ENCODE results near the gene LCE1E. TPM values are rescaled to one million over a fixed set of nuclear protein-coding genes. Genes with fewer than 3 reads are reported as not detected.

LCE1E gene
- total RNA-seq, 2 donors from 2014 or later = not detected

- no peaks in the 10 kb centered on the region for H3K4me1 Mint-ChIP-seq
Measured at GRCh38 chr1:152753586-152753985, 32.5 kb upstream of the LCE1E start.

GRCh38 chr1:152756872-152757271 is 29.2 kb upstream of the LCE1E start:
- no peak for DNase-seq
- H3K4me3 ChIP-seq (ENCODE audit: low read length) = no peak overlapping the region
- no peaks in the 10 kb centered on the region for H3K36me3 ChIP-seq (ENCODE audit: control insufficient read depth, insufficient read depth, low read length)
- no peaks in the 10 kb centered on the region for H3K27me3 ChIP-seq (ENCODE audit: control insufficient read depth, insufficient read depth, low read length, poor library complexity, severe bottlenecking)
- H3K9ac ChIP-seq (ENCODE audit: extremely low read depth, low read length, poor library complexity, severe bottlenecking) = no peak overlapping the region
- no CpG with 5 or more reads among the region's 2 CpGs for WGBS, 2 experiments (ENCODE audit: insufficient coverage in 1 of 2, insufficient read length in 1 of 2)
- H3K4me1 ChIP-seq (ENCODE audit: control insufficient read depth, insufficient read depth, low read length) = no peaks in the 10 kb centered on the region
- H3K4me1 Mint-ChIP-seq = no peaks in the 10 kb centered on the region
- no peak overlapping the region for H3K27ac ChIP-seq (ENCODE audit: low read depth, low read length)
- H3K27me3 Mint-ChIP-seq (ENCODE audit: insufficient read depth) = no peaks in the 10 kb centered on the region
- H3K4me3 Mint-ChIP-seq = no peak overlapping the region
- H3K9me3 Mint-ChIP-seq = peaks cover 94% of the 10 kb centered on the region
- H3K9me3 ChIP-seq (ENCODE audit: control insufficient read depth, low read length) = peaks cover 66% of the 10 kb centered on the region
- peaks cover 3% of the 10 kb centered on the region for H3K36me3 Mint-ChIP-seq (ENCODE audit: low read depth)
- TF ChIP-seq, protein P1, sequence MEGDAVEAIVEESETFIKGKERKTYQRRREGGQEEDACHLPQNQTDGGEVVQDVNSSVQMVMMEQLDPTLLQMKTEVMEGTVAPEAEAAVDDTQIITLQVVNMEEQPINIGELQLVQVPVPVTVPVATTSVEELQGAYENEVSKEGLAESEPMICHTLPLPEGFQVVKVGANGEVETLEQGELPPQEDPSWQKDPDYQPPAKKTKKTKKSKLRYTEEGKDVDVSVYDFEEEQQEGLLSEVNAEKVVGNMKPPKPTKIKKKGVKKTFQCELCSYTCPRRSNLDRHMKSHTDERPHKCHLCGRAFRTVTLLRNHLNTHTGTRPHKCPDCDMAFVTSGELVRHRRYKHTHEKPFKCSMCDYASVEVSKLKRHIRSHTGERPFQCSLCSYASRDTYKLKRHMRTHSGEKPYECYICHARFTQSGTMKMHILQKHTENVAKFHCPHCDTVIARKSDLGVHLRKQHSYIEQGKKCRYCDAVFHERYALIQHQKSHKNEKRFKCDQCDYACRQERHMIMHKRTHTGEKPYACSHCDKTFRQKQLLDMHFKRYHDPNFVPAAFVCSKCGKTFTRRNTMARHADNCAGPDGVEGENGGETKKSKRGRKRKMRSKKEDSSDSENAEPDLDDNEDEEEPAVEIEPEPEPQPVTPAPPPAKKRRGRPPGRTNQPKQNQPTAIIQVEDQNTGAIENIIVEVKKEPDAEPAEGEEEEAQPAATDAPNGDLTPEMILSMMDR (conservative IDR thresholded peaks at IDR 0.05) = no peak
- H3K27ac Mint-ChIP-seq = no peak overlapping the region

More at GRCh38 chr1:152753586-152753985, 32.5 kb upstream of the LCE1E start:
- TF ChIP-seq, protein P1 (conservative IDR thresholded peaks at IDR 0.05) = no peak
- Histone ChIP-seq H3K4me3 (ENCODE audit: low read length) (no peak overlapping the region), H3K4me1 (ENCODE audit: control insufficient read depth, insufficient read depth, low read length) (no peaks in the 10 kb centered on the region), H3K27me3 (ENCODE audit: control insufficient read depth, insufficient read depth, low read length, poor library complexity, severe bottlenecking) (no peaks in the 10 kb centered on the region), H3K9ac (ENCODE audit: extremely low read depth, low read length, poor library complexity, severe bottlenecking) (no peak overlapping the region), H3K27ac (ENCODE audit: low read depth, low read length) (no peak overlapping the region), H3K36me3 (ENCODE audit: control insufficient read depth, insufficient read depth, low read length) (no peaks in the 10 kb centered on the region), H3K9me3 (ENCODE audit: control insufficient read depth, low read length) (peaks cover 77% of the 10 kb centered on the region)
- H3K36me3 Mint-ChIP-seq (ENCODE audit: low read depth) = no peaks in the 10 kb centered on the region
- H3K4me3 Mint-ChIP-seq = no peak overlapping the region
- DNase-seq = no peak
- WGBS, 2 experiments (ENCODE audit: insufficient coverage in 1 of 2, insufficient read length in 1 of 2) = 20 to 26% methylated on average over 1 of the region's 1 CpG
- H3K27me3 Mint-ChIP-seq (ENCODE audit: insufficient read depth) = no peaks in the 10 kb centered on the region
- H3K9me3 Mint-ChIP-seq = peaks cover 84% of the 10 kb centered on the region
- H3K27ac Mint-ChIP-seq = no peak overlapping the region

GRCh38 chr1:152757747-152758146 is 28.3 kb upstream of the LCE1E start, which contains the start of gene KPRP:
KPRP (plus strand) TSS chr1:152758025; CDS start chr1:152759589, 1,564 bp downstream.
- H3K36me3 ChIP-seq (ENCODE audit: control insufficient read depth, insufficient read depth, low read length) = no peaks in the 10 kb centered on the region
- H3K9me3 ChIP-seq (ENCODE audit: control insufficient read depth, low read length) = peaks cover 62% of the 10 kb centered on the region
- H3K27me3 ChIP-seq (ENCODE audit: control insufficient read depth, insufficient read depth, low read length, poor library complexity, severe bottlenecking) = no peaks in the 10 kb centered on the region
- Mint-ChIP-seq H3K27ac (no peak within 1 kb of the TSS), H3K4me3 (no peak within 1 kb of the TSS), H3K4me1 (no peaks in the 10 kb centered on the region), H3K36me3 (ENCODE audit: low read depth) (peaks cover 3% of the 10 kb centered on the region), H3K9me3 (peaks cover 94% of the 10 kb centered on the region), H3K27me3 (ENCODE audit: insufficient read depth) (no peaks in the 10 kb centered on the region)
- H3K9ac ChIP-seq (ENCODE audit: extremely low read depth, low read length, poor library complexity, severe bottlenecking) = no peak within 1 kb of the TSS
- TF ChIP-seq, protein P1 (conservative IDR thresholded peaks at IDR 0.05) = no peak
- no peak within 1 kb of the TSS for H3K4me3 ChIP-seq (ENCODE audit: low read length)
- no peak within 1 kb of the TSS for H3K27ac ChIP-seq (ENCODE audit: low read depth, low read length)
- H3K4me1 ChIP-seq (ENCODE audit: control insufficient read depth, insufficient read depth, low read length) = no peaks in the 10 kb centered on the region
- WGBS, 2 experiments (ENCODE audit: insufficient coverage in 1 of 2, insufficient read length in 1 of 2) = 56 to 78% methylated on average over 3 to 6 of the region's 6 CpGs
- no peak for DNase-seq

All from endodermal cell (in vitro differentiated cells).